Epithelial cell of esophagus (primary cell): ENCODE results near the gene CCDC183.

ENCODE experiments used
- DNase-seq: peaks from one replicate; pipeline ENCODE4 v3.0.0; 2010; ENCODE audit warnings: low read depth
- H3K4me3 ChIP-seq: 2 replicates; pipeline ENCODE4 v1.5.1; 2011; ENCODE audit warnings: mild to moderate bottlenecking, low read length, control low read depth
- TF ChIP-seq, protein P1 (sequence below): IDR thresholded peaks from 2 replicates; pipeline ENCODE4 v1.5.1; 2011; ENCODE audit warnings: low read depth, mild to moderate bottlenecking, low read length, control low read depth, inconsistent platforms; ENCODE audit not compliant: insufficient read depth; ENCODE audit errors: missing control alignments

The CCDC183 gene

DNA sequence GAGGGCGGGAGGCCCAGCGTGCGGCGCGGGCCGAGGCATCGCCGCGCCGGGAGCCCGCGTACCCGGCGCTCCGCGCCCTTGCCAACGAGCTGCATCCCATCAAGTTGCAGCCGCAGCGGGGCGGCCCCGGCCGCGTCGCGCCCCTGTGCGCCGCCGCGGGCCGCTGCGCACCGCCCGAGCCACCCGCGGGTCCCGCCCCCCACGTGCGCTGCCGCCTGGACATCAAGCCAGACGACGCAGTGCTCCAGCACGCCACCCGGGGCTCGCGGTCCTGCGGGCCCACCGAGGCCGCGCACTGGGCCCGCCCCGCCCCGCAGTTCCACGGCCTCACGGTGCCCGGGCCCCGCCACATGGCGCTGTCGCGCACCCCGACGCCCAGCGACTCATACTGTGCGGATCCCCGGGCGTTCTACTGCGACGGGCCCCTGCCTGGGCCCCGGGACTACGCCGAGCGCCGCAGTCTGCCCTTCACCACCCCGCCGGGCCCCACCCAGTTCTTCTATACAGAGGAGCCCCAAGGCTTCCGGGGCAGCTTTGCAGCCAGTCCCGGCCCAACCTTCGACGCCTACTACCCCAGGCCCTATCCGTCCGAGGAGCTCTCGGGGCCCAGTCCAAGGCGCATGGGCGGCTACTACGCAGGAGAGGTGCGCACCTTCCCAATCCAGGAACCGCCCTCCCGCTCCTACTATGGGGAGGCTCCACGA is 48.8 kb downstream of the CCDC183 start:
- TF ChIP-seq, protein P1, sequence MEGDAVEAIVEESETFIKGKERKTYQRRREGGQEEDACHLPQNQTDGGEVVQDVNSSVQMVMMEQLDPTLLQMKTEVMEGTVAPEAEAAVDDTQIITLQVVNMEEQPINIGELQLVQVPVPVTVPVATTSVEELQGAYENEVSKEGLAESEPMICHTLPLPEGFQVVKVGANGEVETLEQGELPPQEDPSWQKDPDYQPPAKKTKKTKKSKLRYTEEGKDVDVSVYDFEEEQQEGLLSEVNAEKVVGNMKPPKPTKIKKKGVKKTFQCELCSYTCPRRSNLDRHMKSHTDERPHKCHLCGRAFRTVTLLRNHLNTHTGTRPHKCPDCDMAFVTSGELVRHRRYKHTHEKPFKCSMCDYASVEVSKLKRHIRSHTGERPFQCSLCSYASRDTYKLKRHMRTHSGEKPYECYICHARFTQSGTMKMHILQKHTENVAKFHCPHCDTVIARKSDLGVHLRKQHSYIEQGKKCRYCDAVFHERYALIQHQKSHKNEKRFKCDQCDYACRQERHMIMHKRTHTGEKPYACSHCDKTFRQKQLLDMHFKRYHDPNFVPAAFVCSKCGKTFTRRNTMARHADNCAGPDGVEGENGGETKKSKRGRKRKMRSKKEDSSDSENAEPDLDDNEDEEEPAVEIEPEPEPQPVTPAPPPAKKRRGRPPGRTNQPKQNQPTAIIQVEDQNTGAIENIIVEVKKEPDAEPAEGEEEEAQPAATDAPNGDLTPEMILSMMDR = no peak
- no peak for DNase-seq
- H3K4me3 ChIP-seq = no peak overlapping the region

DNA sequence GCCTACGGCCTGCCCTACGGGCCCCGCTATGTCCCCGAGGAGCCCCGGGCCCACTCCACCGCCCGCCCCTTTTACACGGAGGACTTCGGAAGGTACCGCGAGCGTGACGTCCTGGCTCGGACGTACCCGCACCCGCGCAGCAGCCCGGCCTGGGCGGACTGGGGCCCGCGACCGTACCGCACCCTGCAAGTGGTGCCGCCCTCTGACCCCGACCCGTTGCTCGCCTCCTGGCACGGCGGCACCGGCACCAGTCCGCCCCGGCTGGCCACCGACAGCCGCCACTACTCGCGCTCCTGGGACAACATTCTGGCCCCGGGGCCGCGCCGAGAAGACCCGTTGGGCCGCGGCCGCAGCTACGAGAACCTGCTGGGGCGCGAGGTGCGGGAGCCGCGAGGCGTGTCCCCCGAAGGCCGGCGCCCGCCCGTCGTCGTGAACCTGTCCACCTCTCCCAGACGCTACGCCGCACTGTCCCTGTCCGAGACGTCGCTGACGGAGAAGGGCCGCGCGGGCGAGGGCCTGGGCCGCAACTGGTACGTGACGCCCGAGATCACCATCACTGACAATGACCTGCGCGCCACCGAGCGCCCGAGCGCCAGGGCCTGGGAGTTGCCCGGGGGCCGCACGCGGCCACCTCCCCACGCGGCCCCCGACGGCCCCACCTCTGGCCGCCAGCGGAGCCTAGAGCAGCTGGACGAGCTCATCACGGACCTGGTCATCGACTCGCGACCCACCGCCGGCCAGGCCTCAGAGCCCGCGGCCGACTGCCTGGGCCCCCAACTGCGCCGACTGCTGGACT is 49.5 kb downstream of the CCDC183 start:
- TF ChIP-seq, protein P1 = no peak
- no peak for DNase-seq
- H3K4me3 ChIP-seq = no peak overlapping the region

DNA sequence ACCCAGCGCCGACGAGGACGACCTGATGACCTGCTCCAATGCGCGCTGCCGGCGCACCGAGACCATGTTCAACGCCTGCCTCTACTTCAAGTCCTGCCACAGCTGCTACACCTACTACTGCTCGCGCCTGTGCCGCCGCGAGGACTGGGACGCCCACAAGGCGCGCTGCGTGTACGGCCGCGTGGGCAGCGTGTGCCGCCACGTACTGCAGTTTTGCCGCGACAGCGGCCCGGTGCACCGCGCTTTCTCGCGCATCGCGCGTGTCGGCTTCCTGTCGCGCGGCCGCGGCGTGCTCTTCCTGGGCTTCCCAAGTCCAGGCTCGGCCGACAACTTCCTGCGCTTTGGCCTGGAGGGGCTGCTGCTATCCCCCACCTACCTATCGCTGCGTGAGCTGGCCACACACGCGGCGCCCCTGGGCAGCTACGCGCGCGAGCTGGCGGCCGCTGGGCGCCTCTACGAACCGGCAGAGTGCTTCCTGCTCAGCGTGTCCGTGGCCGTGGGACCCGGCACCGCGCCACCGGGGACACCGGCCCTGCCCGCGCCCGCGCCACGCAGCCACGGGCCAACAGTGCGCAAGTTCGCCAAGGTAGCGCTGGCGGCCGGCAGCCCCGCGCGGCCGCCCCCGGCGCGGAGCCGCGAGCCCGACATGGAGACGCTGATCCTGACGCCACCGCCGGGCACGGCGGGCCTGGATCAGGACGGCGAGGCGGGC is 50.4 kb downstream of the CCDC183 start:
- peak overlapping the region; percentile 46 for H3K4me3 ChIP-seq
- TF ChIP-seq, protein P1 = no peak
- DNase-seq = peak; percentile 40

DNA sequence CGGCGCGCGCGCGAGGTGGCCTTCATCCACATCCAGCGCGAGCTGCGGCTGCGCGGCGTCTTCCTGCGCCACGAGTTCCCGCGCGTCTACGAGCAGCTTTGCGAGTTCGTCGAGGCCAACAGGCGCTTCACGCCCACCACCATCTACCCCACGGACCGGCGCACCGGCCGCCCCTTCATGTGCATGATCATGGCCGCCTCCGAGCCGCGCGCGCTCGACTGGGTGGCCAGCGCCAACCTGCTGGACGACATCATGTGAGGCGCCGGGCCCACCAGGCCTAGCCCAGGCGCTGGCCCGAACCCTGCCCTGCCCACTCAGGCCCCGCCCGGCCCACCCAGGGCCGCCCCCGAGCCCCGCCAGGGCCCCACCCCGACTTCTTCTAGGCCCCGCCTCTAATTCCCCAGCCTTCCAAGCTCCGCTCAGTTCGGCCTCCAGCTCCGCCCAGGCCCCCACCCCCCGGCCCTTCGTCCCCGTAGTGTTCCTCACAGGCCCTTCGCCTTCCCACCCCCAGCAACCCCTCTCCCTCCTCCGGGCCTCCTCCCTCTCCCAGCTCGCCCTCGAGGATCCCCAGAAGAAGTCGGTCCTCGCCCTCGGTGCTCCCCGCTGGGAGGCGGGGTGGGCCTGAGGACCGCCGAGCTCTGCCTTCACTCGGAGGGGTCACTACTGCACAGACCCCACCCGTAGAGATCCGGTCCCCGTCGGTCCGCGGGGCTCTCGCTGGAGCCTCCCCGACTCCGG is 51.1 kb downstream of the CCDC183 start:
- TF ChIP-seq, protein P1 = no peak
- H3K4me3 ChIP-seq = peak overlapping the region; percentile 97
- DNase-seq = peak; percentile 85

DNA sequence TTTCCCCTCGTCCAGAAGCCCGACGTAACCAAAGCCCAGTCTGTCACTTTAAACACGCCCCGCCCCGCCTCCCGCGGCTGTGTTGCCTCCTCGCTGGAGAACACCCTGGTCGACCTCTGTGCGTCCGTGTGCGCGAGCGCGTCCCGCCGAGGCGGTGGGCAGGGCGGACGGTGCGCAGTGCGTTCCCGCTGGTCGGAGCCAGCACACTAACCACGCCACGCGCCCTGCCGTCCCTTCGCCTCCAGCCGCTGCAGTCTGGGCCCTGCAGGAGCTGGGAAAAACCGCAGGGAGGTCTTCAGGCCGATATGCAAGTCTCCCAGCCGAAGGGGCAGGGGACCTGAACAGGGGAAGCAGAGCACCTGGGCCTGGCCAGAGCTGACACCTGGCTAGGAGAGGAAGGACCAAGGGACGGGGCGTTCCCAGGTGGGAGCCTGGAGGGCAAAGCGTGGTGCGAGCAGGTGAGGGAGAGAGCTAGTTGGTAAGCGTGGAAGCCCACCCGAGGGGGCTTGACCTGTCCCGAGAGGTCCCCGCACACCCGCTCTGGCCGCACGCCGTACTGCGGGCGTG is 51.8 kb downstream of the CCDC183 start:
- TF ChIP-seq, protein P1 = no peak
- peak; percentile 89 for DNase-seq
- peak overlapping the region; percentile 97 for H3K4me3 ChIP-seq

DNA sequence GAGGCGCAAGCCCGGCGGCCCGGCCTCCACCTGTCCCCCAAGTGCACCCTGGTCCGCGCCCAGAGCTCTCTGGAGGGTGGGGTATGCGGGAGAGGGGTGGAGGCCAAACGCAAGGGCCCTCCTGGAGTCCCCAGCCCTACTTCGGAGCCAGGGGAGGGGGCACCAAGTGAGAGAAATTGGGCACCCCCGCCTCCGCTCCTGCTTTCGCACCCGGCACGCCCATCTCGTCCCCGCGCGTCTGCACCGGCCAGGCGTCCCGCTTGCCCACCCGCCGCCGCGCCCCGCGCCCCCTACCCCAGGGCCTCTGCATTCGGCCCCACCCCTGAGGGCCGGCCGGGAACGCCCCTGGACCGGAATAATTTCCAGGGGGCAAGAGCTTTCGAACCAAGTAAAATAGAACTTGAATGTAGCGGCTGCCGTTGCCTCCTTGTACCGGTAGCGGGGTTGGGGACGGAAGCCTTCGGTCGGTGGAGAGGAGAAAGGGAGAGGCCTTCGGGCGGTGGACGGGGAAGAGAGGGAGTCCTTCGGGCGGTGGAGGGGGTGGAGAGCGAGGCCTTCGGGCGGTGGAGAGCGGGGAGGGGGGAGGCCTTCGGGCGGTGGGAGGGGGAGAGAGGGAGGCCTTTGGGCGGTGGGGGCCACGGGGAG is 52.4 kb downstream of the CCDC183 start:
- TF ChIP-seq, protein P1 = no peak
- H3K4me3 ChIP-seq = peak overlapping the region; percentile 97
- peak; percentile 40 for DNase-seq
